ENCODE results near the gene MYL6B. TPM values are rescaled to one million over a fixed set of nuclear protein-coding genes. Genes with fewer than 3 reads are reported as not detected.

The MYL6B gene
- total RNA-seq, 1 experiment from 2014 or later, result 66.5 TPM

- H3K36me3 ChIP-seq (ENCODE audit: control insufficient read depth, insufficient read depth, low read length), result peaks cover 15% of the 10 kb centered on the region
- H3K27ac ChIP-seq (ENCODE audit: low read length), result no peak overlapping the region
- no TSS peak for BruUV-seq (replicated peaks)
- ATAC-seq (peak; percentile 89), DNase-seq (ENCODE audit: low read depth, low spot score) (no peak)
- peaks cover 3% of the 10 kb centered on the region; the same call in 1 of the 2 replicates for H3K4me1 ChIP-seq (ENCODE audit: control insufficient read depth, insufficient read depth, low read length)
- no peaks in the 10 kb centered on the region for H3K9me3 ChIP-seq (ENCODE audit: control insufficient read depth, insufficient read depth, low read depth, low read length)
- ChIA-PET CTCF (interaction anchor here (0.9 to 1.2 kb wide), 5 partner anchors 13 to 176 kb away, joined by 3 to 9 read pairs (median 5); partner anchors contain the start of genes RNF41 and SMARCC2), POLR2A (interaction anchor here (1.8 kb wide), 1 partner anchor 16 kb away, joined by 5 read pairs; the partner anchor contains the start of gene RNF41)
- in situ Hi-C loops (cut with HindIII; ENCODE audit: low pct_unique_long_range_greater_than_20kb, low sequenced_read_pairs), result no loop called here
- no peak for TF ChIP-seq POLR2AphosphoS5 (IDR thresholded peaks at IDR 0.05; ENCODE audit: low read depth, low read length)
- peak; percentile 86 for TF ChIP-seq CTCF (IDR thresholded peaks at IDR 0.05)
- TF ChIP-seq SIN3A (IDR thresholded peaks at IDR 0.05; ENCODE audit: borderline replicate concordance, insufficient read depth, low read depth, low read length), result no peak
- H3K27me3 ChIP-seq (ENCODE audit: control insufficient read depth, insufficient read depth, low read length), result no peaks in the 10 kb centered on the region
- H3K4me3 ChIP-seq (ENCODE audit: low read depth in 2 of 2, low read length in 2 of 2), result no peak overlapping the region
- intact Hi-C loops (cut with micrococcal nuclease; ENCODE audit: unreplicated experiment), result no loop called here
Measured at GRCh38 chr12:56206452-56207166, 54.2 kb downstream of the MYL6B start.

Other genes starting within 250 kb of the MYL6B start
- 32.2 TPM for gene PYM1, start 224.7 kb upstream of the MYL6B start, total RNA-seq (2021; ENCODE audit: unreplicated experiment)
- gene DGKA, start 221.4 kb upstream of the MYL6B start, total RNA-seq (2021; ENCODE audit: unreplicated experiment), result 7.6 TPM
- gene PMEL, start 186.5 kb upstream of the MYL6B start, total RNA-seq (2021; ENCODE audit: unreplicated experiment), result 1.2 TPM
- 72.9 TPM for gene CDK2, start 185.8 kb upstream of the MYL6B start, total RNA-seq (2021; ENCODE audit: unreplicated experiment)
- 102 TPM for gene RAB5B, start 178.5 kb upstream of the MYL6B start, total RNA-seq (2021; ENCODE audit: unreplicated experiment)
- 20.7 TPM for gene SUOX, start 155.3 kb upstream of the MYL6B start, total RNA-seq (2021; ENCODE audit: unreplicated experiment)
- 6.9 TPM for gene IKZF4, start 131.5 kb upstream of the MYL6B start, total RNA-seq (2021; ENCODE audit: unreplicated experiment)
- gene RPS26, start 110.7 kb upstream of the MYL6B start, total RNA-seq (2021; ENCODE audit: unreplicated experiment), result 46.4 TPM
- gene ERBB3, start 72.4 kb upstream of the MYL6B start, total RNA-seq (2021; ENCODE audit: unreplicated experiment), result 0.90 TPM
- gene PA2G4, start 48.0 kb upstream of the MYL6B start, total RNA-seq (2021; ENCODE audit: unreplicated experiment), result 175 TPM
- gene RPL41, start 36.0 kb upstream of the MYL6B start, total RNA-seq (2021; ENCODE audit: unreplicated experiment), result 2,264 TPM
- 6.0 TPM for gene ZC3H10, start 34.3 kb upstream of the MYL6B start, total RNA-seq (2021; ENCODE audit: unreplicated experiment)
- 152 TPM for gene ESYT1, start 24.3 kb upstream of the MYL6B start, total RNA-seq (2021; ENCODE audit: unreplicated experiment)
- 1,024 TPM for gene MYL6, start 5.8 kb downstream of the MYL6B start, total RNA-seq (2021; ENCODE audit: unreplicated experiment)
- 129 TPM for gene SMARCC2, start 36.9 kb downstream of the MYL6B start, total RNA-seq (2021; ENCODE audit: unreplicated experiment)
- 35.3 TPM for gene RNF41, start 69.3 kb downstream of the MYL6B start, total RNA-seq (2021; ENCODE audit: unreplicated experiment)
- 99.6 TPM for gene NABP2, start 71.8 kb downstream of the MYL6B start, total RNA-seq (2021; ENCODE audit: unreplicated experiment)
- gene SLC39A5, start 77.5 kb downstream of the MYL6B start, total RNA-seq (2021; ENCODE audit: unreplicated experiment), result 0.23 TPM
- gene ANKRD52, start 105.8 kb downstream of the MYL6B start, total RNA-seq (2021; ENCODE audit: unreplicated experiment), result 67.5 TPM
- gene COQ10A, start 114.4 kb downstream of the MYL6B start, total RNA-seq (2021; ENCODE audit: unreplicated experiment), result 20.0 TPM
- gene CS, start 147.7 kb downstream of the MYL6B start, total RNA-seq (2021; ENCODE audit: unreplicated experiment), result 240 TPM
- gene CNPY2, start 163.4 kb downstream of the MYL6B start, total RNA-seq (2021; ENCODE audit: unreplicated experiment), result 115 TPM
- 71.9 TPM for gene PAN2, start 181.4 kb downstream of the MYL6B start, total RNA-seq (2021; ENCODE audit: unreplicated experiment)
- 0.41 TPM for gene IL23A, start 186.3 kb downstream of the MYL6B start, total RNA-seq (2021; ENCODE audit: unreplicated experiment)
- 50.4 TPM for gene STAT2, start 207.5 kb downstream of the MYL6B start, total RNA-seq (2021; ENCODE audit: unreplicated experiment)
- gene APOF, start 210.3 kb downstream of the MYL6B start, total RNA-seq (2021; ENCODE audit: unreplicated experiment), result 0.10 TPM

Data from Panc1 (cell line).